Hair follicular keratinocyte (primary cell): ENCODE data around the gene MED16. TPM values are rescaled to one million over a fixed set of nuclear protein-coding genes. Genes with fewer than 3 reads are reported as not detected.

Experiments used
- total RNA-seq: library from RNA; depleted of rRNA; stranded (reverse); fragments of >200 nt; gene quantifications from 2 replicates; pipeline ENCODE4 v1.2.3, GENCODE V29; 2015

MED16 gene
- total RNA-seq, result 33.8 and 34.7 TPM in 2 replicates

DNA sequence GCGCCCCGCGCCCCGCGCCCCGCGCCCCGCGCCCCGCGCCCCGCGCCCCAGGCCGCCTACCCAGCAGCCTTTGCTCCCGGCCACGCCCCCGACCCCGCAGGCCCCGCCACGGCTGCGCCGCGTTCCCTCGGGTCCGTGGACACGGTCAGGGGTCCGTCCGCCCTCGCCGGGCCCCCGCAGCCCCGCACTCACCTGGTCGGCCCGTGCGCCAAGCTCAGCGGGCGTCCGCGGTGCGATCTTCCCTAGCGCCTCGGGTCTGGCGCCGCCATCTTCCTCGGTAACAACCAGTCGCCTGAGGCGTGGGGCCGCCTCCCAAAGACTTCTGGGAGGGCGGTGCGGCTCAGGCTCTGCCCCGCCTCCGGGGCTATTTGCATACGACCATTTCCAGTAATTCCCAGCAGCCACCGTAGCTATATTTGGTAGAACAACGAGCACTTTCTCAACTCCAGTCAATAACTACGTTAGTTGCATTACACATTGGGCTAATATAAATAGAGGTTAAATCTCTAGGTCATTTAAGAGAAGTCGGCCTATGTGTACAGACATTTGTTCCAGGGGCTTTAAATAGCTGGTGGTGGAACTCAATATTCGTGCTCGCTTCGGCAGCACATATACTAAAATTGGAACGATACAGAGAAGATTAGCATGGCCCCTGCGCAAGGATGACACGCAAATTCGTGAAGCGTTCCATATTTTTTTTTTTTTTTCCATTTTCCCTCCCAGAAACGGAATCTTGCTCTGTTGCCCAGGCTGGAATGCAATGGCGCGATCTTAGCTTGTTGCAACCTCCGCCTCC lies at the start of gene MED16, which contains the start of gene RNU6-9:
Gene MED16 (minus strand): TSS at position 294 of the 796 bp plus-strand sequence. CDS start 2,056 bp downstream, outside the sequence.
Gene RNU6-9 (plus strand): TSS at position 591 of the 796 bp plus-strand sequence.

GRCh38 chr19:925526-926322 lies 32.7 kb upstream of the MED16 start, which contains the start of gene ARID3A:
Gene ARID3A, plus strand, starts transcription at chr19:926035. Its CDS starts 3,494 bp downstream, at chr19:929529.

DNA sequence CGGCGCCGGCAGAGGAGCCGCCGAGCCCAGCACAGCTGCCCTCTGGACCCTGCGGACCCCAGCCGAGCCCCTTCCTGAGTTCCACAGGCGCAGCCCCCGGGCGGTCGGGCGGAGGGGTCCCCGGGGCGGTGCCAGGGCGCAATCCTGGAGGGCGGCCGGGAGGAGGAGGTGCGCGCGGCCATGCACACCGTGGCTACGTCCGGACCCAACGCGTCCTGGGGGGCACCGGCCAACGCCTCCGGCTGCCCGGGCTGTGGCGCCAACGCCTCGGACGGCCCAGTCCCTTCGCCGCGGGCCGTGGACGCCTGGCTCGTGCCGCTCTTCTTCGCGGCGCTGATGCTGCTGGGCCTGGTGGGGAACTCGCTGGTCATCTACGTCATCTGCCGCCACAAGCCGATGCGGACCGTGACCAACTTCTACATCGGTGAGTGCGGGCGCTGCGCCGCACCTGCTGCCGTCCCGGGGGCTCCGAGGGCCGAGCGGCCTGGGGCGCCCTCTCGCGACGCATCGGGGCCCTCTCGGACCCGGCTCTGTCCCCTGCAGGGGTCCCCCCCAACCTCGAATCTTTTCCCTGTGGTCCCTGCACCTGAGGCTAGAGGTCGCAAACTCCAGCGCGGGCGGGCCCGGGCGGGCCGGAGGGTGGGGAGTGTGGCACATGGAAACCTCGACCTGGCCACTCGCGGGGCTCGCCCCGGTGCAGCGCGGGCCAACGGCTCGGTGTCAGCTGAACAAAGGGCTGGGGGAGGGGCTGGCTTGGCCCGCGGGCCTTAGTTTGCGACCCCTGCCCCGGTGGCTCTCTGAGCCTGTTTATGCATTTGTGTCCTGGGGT lies 24.6 kb upstream of the MED16 start, which contains the start of gene KISS1R:
Gene KISS1R (plus strand): TSS at position 11 of the 829 bp plus-strand sequence. CDS start 170 bp downstream, at position 181.

DNA sequence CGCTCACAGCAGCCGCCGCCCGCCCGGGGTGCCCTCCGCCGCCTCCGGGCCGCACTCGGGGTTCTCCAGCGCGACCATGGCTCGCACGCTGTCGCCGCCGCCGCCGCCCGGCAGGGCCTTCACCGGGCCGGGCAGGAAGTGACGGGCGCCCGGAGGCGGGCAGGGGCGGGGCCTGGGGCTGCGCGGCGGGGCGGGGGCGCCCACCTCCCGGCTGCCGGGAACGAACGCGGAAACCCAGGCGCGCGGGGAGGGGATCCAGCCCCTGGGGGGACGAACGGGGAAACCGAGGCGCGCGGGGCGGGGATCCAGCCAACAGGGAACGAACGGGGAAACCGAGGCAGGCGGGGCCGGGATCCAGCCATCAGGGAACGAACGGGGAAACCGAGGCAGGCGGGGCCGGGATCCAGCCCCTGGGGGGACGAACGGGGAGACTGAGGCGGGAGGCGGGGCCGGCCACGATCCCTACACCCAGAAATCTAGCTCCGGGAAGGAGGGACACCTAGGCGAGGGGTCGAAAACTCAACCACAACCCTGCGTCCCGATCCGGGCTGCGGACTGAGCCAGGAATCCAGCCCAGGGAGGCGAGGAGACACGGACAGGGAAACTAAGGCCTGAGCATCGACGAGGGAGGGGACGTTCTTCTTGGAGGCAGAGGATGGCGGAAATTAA lies 20.2 kb upstream of the MED16 start, which contains the start of gene R3HDM4:
Gene R3HDM4 (minus strand): TSS at position 140 of the 669 bp plus-strand sequence. CDS start 62 bp downstream, at position 78.

DNA sequence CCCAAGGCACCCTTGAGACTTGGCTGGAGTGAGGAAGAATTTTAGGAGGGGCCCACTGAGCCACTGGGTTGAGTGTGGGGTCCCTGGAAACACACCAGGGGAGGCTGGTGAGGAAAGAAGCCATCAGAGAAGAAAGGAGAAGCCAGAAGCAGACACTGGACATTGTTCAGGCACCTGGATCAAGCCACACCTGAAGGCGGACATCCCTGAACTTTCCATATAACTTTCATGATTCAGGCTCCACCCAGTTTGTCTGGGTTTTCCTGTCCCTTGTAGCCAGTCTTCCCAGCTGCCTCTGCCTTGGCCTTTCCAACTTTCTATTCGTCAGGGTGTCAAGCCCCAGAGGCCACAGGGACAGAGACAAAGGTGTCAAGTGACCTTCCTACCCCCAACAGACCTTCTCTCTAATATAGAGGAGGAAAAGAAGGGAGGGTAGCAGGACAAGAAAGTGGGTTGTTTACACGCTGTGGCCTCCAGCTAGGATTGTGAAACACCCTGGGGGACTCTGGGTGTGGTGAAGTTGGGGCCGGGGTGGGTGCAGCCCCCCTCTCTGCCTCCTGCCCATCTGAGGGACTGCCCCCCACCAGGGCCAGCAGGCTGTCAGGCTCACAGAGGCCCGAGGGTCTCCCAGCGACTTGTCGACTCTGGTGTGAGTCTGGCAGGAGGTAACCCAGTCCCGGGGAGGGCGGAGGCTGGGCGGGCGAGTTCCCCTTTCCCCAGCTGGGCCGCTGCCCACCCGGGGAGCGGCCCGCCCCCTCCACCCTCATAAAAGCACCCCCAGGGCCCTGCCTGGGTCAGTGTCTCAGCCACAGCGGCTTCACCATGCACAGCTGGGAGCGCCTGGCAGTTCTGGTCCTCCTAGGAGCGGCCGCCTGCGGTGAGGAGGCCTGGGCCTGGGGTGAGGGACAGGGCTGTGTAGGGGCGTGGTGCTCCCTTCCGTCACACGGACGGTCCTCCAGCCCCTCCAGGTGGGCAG lies 33.8 kb downstream of the MED16 start, which contains the start of gene CFD:
Gene CFD (plus strand): TSS at position 797 of the 976 bp plus-strand sequence. CDS start 26 bp downstream, at position 823.

GRCh38 chr19:852136-853013 lies 40.6 kb downstream of the MED16 start, which contains the start of gene ELANE:
Gene ELANE, plus strand, starts transcription at chr19:852303. Its CDS starts 26 bp downstream, at chr19:852329.

DNA sequence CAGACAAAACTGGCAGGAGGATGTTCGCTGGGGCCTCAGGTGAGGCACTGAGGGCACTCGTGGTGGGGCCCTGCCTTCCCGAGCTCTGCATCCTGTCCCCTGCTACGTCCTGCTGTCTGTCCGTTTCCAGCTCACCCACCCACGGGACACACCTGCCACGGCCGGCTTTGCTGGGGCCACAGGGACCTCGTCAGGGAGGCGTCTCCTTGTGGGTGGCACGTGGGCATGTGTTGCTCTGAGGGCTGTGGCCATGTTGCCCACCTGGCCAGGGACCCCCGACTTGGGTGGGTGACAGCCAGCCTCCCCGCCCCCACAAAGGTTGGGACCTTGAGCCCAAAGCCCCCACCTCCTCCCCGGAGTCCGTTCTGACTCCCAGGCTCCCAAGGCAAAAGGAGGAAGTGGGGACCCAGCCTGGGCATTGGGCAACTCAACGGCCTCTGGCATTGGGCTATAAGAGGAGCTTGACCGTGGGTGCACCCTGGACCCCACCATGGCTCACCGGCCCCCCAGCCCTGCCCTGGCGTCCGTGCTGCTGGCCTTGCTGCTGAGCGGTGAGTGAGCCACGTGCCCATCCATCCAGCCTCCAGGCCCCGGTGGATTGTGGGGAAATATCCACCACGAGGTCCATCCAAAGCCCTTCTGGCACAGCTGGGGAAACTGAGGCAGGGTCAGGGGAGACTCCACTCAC lies 52.3 kb downstream of the MED16 start, which contains the start of gene PRTN3:
Gene PRTN3 (plus strand): TSS at position 481 of the 688 bp plus-strand sequence. CDS start 10 bp downstream, at position 491.

DNA sequence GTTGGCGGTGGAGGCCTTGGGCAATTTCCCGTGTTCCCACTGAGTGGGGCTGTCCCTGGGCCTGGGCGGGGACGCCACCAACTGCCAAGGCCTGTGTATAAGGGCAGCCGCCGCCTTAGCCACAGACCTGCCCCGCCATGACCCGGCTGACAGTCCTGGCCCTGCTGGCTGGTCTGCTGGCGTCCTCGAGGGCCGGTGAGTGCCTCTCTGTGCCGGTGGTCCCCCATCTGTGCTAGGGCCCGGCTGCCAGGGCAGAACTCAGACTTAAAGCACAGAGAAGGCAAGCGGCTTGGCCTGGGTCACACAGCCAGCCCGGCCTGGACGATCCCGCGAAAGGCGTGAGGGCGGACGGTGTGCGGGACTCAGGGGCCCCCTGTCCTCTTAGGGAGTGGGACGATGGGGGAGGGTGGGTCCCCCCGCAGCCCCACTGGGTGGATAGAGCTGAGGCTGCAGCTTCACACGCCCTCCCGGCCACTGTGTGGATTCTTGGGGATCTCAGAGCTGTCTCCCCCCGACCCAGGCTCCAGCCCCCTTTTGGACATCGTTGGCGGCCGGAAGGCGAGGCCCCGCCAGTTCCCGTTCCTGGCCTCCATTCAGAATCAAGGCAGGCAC lies 65.2 kb downstream of the MED16 start, which contains the start of gene AZU1:
Gene AZU1 (plus strand): TSS at position 128 of the 612 bp plus-strand sequence. CDS start 10 bp downstream, at position 138.

DNA sequence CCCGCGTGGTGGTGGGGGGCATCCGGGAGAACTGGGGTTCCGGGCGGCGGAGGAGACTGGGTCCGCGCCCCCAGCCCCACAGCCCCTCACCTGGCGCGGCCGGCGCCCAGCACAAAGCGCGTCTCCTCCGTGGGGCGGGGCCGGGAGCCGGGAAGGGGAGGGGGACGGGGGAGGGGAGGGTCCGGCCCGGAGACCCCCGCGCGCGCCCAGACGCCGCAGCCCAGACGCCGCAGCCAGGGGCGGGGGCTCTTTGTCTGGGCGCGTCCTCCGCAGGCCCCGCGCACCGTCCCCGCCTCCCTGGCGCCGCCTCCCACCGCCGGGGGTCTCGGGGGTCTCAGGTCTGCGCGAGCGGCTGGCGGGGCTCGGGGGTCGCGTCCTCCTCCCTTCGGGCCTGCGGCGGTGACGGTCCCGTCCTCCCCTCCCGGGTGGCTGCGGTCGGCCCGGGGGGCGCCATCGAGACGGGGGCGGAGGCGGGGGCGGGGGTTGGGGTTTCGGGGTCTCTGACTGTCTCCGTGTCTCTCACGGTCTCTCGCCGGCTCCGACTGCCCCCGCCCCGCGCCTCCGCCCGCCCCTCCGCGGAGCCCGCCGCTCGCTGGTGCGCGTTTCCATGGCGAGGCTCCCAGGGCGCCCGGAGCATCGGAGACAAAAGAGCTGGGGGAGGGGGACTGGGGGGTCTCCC lies 71.0 kb downstream of the MED16 start, which contains the start of gene PLPPR3:
Gene PLPPR3 (minus strand): TSS at position 131 of the 679 bp plus-strand sequence. CDS start 396 bp downstream, outside the sequence.

Other genes with a start within 250 kb of the MED16 start
- gene RNF126, start 230.0 kb downstream of the MED16 start, total RNA-seq, result 126 and 152 TPM in 2 replicates
- 259 and 303 TPM in 2 replicates for gene FSTL3, start 216.8 kb downstream of the MED16 start, total RNA-seq
- not detected in 2 replicates for gene PRSS57, start 197.7 kb downstream of the MED16 start, total RNA-seq
- gene PALM, start 184.3 kb downstream of the MED16 start, total RNA-seq, result 0.11 TPM in 1 of 2 replicates, not detected in the other
- gene MISP, start 142.1 kb downstream of the MED16 start, total RNA-seq, result 7.2 and 12.6 TPM in 2 replicates
- gene PTBP1, start 95.7 kb downstream of the MED16 start, total RNA-seq, result 216 and 283 TPM in 2 replicates
- 0.27 TPM in 1 of 2 replicates, not detected in the other for gene PLPPR3, start 71.2 kb downstream of the MED16 start, total RNA-seq
- not detected in 2 replicates for gene AZU1, start 65.3 kb downstream of the MED16 start, total RNA-seq
- gene PRTN3, start 52.2 kb downstream of the MED16 start, total RNA-seq, result not detected in 2 replicates
- not detected in 2 replicates for gene ELANE, start 40.9 kb downstream of the MED16 start, total RNA-seq
- 0.55 TPM in 1 of 2 replicates, not detected in the other for gene CFD, start 33.5 kb downstream of the MED16 start, total RNA-seq
- not detected in 2 replicates for gene RNU6-9, start 297 bp upstream of the MED16 start, total RNA-seq
- 60.8 and 91.1 TPM in 2 replicates for gene R3HDM4, start 20.0 kb upstream of the MED16 start, total RNA-seq
- gene KISS1R, start 24.1 kb upstream of the MED16 start, total RNA-seq, result not detected in 2 replicates
- 4.5 and 4.8 TPM in 2 replicates for gene ARID3A, start 32.8 kb upstream of the MED16 start, total RNA-seq
- 68.2 and 87.6 TPM in 2 replicates for gene WDR18, start 91.2 kb upstream of the MED16 start, total RNA-seq
- gene GRIN3B, start 107.2 kb upstream of the MED16 start, total RNA-seq, result 0.95 and 2.3 TPM in 2 replicates
- 142 and 147 TPM in 2 replicates for gene TMEM259, start 127.9 kb upstream of the MED16 start, total RNA-seq
- gene RNU6-2, start 128.3 kb upstream of the MED16 start, total RNA-seq, result not detected in 2 replicates
- 239 and 254 TPM in 2 replicates for gene CNN2, start 133.4 kb upstream of the MED16 start, total RNA-seq
- gene ABCA7, start 146.9 kb upstream of the MED16 start, total RNA-seq, result 14.0 and 24.3 TPM in 2 replicates
- 3.2 and 5.4 TPM in 2 replicates for gene ARHGAP45, start 174.0 kb upstream of the MED16 start, total RNA-seq
- gene POLR2E, start 202.2 kb upstream of the MED16 start, total RNA-seq, result 125 and 242 TPM in 2 replicates
- 302 and 333 TPM in 2 replicates for gene GPX4, start 210.8 kb upstream of the MED16 start, total RNA-seq